Panc1 (cell line): ENCODE results near the gene KYNU. TPM values are rescaled to one million over a fixed set of nuclear protein-coding genes. Genes with fewer than 3 reads are reported as not detected.
"Not testable (repeated sequence)": the region's sequence is repeated elsewhere in the genome, so short reads cannot be mapped to it uniquely, and the experiment has no call there.

Source experiments
- ATAC-seq: fragments of 200-7000 bp; cut with Tn5 transposase; 2 replicates; pipeline ENCODE4 v1.9.1; 2020; ENCODE audit warnings: mild to moderate bottlenecking, moderate library complexity
- BruUV-seq: library from RNA; stranded (reverse); fragments of 400-500 nt; replicated peaks from 2 replicates; lab custom pipeline; 2021; lab: Mats Ljungman, UMichigan
- CTCF ChIA-PET: fragments of 300-600 bp; sonication (Branson Sonifier 250); formaldehyde crosslinking; loops from one replicate; lab custom pipeline; 2022; ENCODE audit warnings: antibody characterized with exemption; lab: Charles Lee
- POLR2A ChIA-PET: fragments of 300-600 bp; sonication (Branson Sonifier 250); formaldehyde crosslinking; loops from one replicate; lab custom pipeline; 2022; ENCODE audit warnings: antibody characterized with exemption; lab: Charles Lee
- DNase-seq: peaks from one replicate; pipeline ENCODE4 v3.0.0-alpha.2; 2010; ENCODE audit warnings: low read depth, low spot score
- H3K27ac ChIP-seq: 2 replicates; pipeline ENCODE4 v1.5.1; 2011; ENCODE audit warnings: mild to moderate bottlenecking, low read length, inconsistent platforms
- H3K27me3 ChIP-seq: fragments of 200-500 bp; sonication (Bioruptor generic); 2 replicates; pipeline ENCODE4 v1.6.0; 2014; ENCODE audit warnings: low read length, inconsistent platforms; ENCODE audit not compliant: control insufficient read depth, insufficient read depth
- H3K36me3 ChIP-seq: fragments of 200-500 bp; sonication (Bioruptor generic); 2 replicates; pipeline ENCODE4 v1.5.1; 2014; ENCODE audit warnings: inconsistent platforms, mild to moderate bottlenecking, low read length, moderate library complexity; ENCODE audit not compliant: control insufficient read depth, insufficient read depth
- H3K4me1 ChIP-seq: 2 replicates; pipeline ENCODE4 v1.5.1; 2011; ENCODE audit warnings: inconsistent platforms, mild to moderate bottlenecking, low read length, moderate library complexity; ENCODE audit not compliant: control insufficient read depth, insufficient read depth
- H3K4me3 ChIP-seq, 2 experiments: 2 replicates each; pipeline ENCODE4 v1.5.1; 2011 to 2012; ENCODE audit warnings: low read depth in 2 of 2, low read length in 2 of 2, mild to moderate bottlenecking in 2 of 2, inconsistent platforms in 1 of 2, moderate library complexity in 1 of 2
- H3K9me3 ChIP-seq: fragments of 200-500 bp; sonication (Bioruptor generic); 2 replicates; pipeline ENCODE4 v1.5.1; 2014; ENCODE audit warnings: low read depth, mild to moderate bottlenecking, inconsistent platforms, low read length, moderate library complexity; ENCODE audit not compliant: control insufficient read depth, insufficient read depth
- CTCF ChIP-seq: fragments of 450-650 bp; IDR thresholded peaks from 2 replicates; pipeline ENCODE4 v1.5.1; 2017; ENCODE audit warnings: mild to moderate bottlenecking
- POLR2AphosphoS5 ChIP-seq: IDR thresholded peaks from 2 replicates; pipeline ENCODE4 v1.6.1; 2012; ENCODE audit warnings: mild to moderate bottlenecking, low read depth, low read length, moderate library complexity
- REST ChIP-seq, 2 experiments: IDR thresholded peaks; 2 replicates each; pipeline ENCODE4 v1.6.1; 2011 to 2012; ENCODE audit warnings: low read depth in 2 of 2, control low read depth in 1 of 2, low read length in 1 of 2, mild to moderate bottlenecking in 1 of 2, moderate library complexity in 1 of 2; ENCODE audit not compliant: insufficient read depth in 1 of 2
- SIN3A ChIP-seq: IDR thresholded peaks from 2 replicates; pipeline ENCODE4 v1.6.1; 2012; ENCODE audit warnings: low read depth, mild to moderate bottlenecking, low read length, moderate library complexity, borderline replicate concordance; ENCODE audit not compliant: insufficient read depth
- TCF7L2 ChIP-seq: IDR thresholded peaks from 2 replicates; pipeline ENCODE4 v1.6.1; 2011; ENCODE audit warnings: mild to moderate bottlenecking, low read depth, low read length, inconsistent platforms
- in situ Hi-C: cut with HindIII; loops from 2 replicates; pipeline ENCODE4 v1.10.0; 2016; ENCODE audit warnings: low sequenced_read_pairs, low pct_unique_long_range_greater_than_20kb
- intact Hi-C: fragments of 100-400 bp; cut with micrococcal nuclease; formaldehyde crosslinking; loops from one replicate; pipeline ENCODE4 v1.10.0; 2022; ENCODE audit not compliant: unreplicated experiment
- total RNA-seq: library from RNA; stranded (reverse); gene quantifications from one replicate; pipeline ENCODE4 v1.2.1, GENCODE V29; 2021; ENCODE audit not compliant: unreplicated experiment

The KYNU gene
- total RNA-seq, 1 experiment from 2014 or later: not detected

GRCh38 chr2:143088388-143088787 is 210.9 kb downstream of the KYNU start:
- no peak overlapping the region for H3K4me3 ChIP-seq
- TF ChIP-seq REST (IDR thresholded peaks at IDR 0.05; ENCODE audit: insufficient read depth in 1 of 2, low read depth in 2 of 2, low read length in 1 of 2) (no peak), CTCF (no peak), TCF7L2 (no peak), SIN3A (no peak), POLR2AphosphoS5 (no peak)
- no peaks in the 10 kb centered on the region for H3K36me3 ChIP-seq
- ChIA-PET POLR2A (no interaction called here), CTCF (no interaction called here)
- no peak for DNase-seq
- in situ Hi-C loops: no loop called here
- no peaks in the 10 kb centered on the region for H3K27me3 ChIP-seq
- H3K4me1 ChIP-seq: no peaks in the 10 kb centered on the region
- BruUV-seq: no TSS peak
- ATAC-seq: no peak
- H3K9me3 ChIP-seq: no peaks in the 10 kb centered on the region
- intact Hi-C loops: no loop called here
- no peak overlapping the region for H3K27ac ChIP-seq

GRCh38 chr2:143089520-143089919 is 212.1 kb downstream of the KYNU start:
- intact Hi-C loops, H3K36me3 ChIP-seq, CTCF ChIA-PET, BruUV-seq, DNase-seq, H3K27me3 ChIP-seq, H3K4me3 ChIP-seq, ATAC-seq, H3K4me1 ChIP-seq, POLR2A ChIA-PET, H3K9me3 ChIP-seq, in situ Hi-C loops, H3K27ac ChIP-seq: not testable (repeated sequence)
